Hematopoietic multipotent progenitor cell treated with erythropoietin and hydrocortisone succinate and interleukin-3 and kit ligand, for 15 days (in vitro differentiated cells): ENCODE measurements around the gene AQP7.
"Not testable (repeated sequence)": the region's sequence is repeated elsewhere in the genome, so short reads cannot be mapped to it uniquely, and the experiment has no call there.

Experiments used
- DNase-seq: peaks from one replicate; pipeline ENCODE4 v3.0.0-alpha.2; 2015; ENCODE audit warnings: low spot score

Gene AQP7

DNA sequence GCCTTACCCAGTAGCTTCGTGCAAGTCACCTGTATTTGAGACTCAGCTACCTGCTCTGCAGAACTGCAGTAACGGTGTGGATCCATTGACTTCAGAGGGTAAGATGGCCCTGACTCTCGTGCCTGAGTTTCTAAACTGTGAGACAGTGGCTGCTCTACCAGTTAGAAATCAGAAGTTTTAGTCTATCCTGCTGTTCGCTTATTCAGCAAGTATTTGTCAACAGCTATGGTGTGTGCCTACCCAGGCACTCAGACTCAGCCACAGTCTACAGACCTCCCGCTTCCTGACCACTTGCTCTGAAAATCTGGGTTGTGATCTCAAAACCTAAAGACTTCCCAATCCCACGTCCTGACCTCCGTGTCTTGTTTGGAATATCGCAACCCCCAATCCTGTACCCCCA is 31.5 kb upstream of the AQP7 start:
- DNase-seq, result no peak

DNA sequence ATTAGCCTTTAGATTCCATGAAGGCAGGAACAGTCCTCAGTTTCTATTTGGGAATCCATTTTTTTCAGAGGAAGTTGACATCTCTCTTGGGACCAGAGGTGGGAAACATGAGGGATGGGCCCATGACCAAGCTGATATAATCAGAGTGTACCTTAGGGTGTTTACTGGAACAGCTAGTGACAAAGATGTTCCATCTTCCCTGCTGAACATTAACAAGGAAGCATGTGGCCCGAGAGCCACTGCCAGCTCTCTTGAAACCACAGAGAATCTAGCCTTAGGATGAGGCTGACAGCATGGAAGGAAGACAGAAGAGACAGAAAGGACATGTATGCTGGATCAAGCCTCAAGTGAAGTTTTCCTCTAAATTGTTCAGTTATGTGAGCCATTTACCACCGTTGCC is 29.1 kb upstream of the AQP7 start:
- no peak for DNase-seq

DNA sequence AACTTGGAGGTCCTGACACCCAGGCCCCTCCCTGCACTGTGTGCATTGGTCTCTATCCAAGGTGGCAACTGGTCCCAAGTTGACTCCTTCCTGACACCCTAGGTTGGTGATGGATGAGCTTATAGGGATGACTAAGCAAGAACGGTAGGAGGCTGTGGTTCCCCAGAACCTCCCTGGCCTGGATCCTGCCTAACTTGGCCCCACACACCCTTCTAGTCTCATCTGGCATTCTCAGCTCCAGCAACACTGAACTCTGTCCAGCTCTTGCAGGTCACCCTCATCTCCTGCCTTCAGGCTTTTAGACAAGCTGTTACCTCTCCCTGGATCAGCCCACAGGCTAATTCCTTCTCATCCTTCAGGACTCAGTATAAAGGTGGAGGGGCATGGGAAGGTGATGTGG is 28.6 kb upstream of the AQP7 start:
- DNase-seq, result no peak

DNA sequence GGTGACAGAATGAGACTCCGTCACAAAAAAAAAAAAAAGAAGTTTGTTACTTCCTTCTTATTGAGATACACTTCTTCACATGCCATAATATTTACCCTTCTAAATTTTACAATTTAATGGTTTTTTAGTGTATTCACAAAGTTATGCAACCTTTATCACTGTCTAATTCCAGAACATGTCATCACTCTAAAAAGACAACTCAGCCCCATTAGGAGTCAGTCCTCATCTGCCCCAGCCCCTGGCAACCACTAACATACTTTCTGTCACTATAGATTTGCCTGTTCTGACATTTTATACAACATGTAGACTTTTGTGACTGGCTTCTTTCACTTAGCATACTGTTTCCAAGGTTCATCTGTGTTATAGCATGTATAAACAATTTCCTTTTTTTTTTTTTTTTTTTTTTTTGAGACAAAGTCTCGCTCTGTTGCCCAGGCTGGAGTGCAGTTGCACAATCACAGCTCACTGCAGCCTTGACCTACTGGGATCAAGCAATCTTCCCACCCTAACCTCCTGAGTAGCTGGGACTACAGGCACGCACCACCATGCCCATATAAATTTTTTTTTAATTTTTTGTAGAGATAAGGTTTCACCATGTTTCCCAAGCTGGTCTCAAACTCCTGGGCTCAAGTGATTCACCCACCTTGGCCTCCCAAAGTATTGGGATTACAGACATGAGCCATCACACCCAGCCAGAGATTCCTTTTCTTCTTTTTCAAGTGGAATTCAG is 27.1 kb upstream of the AQP7 start:
- no peak for DNase-seq

DNA sequence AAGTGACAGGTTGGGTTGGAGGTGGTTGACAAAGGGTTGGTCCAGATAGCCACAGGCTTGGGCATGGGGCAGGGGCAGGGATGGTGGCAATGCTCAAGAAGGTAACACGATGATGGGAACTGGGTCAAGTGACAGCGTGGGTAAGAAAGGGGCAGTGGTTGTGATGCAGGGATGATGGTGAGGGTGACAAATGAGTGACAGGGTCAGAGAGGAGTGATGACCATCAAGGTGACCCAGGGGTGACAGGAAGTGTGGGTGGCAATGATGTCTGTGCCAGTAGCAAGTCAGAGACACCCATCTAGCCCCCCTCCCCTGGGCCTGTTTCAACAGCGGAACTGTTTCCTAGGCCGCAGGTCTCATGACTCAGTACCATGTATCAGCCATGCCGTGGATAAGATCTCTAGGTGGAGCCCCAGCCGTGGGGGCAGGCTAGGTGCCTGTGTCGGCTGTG is 24.5 kb upstream of the AQP7 start:
- DNase-seq, result no peak

DNA sequence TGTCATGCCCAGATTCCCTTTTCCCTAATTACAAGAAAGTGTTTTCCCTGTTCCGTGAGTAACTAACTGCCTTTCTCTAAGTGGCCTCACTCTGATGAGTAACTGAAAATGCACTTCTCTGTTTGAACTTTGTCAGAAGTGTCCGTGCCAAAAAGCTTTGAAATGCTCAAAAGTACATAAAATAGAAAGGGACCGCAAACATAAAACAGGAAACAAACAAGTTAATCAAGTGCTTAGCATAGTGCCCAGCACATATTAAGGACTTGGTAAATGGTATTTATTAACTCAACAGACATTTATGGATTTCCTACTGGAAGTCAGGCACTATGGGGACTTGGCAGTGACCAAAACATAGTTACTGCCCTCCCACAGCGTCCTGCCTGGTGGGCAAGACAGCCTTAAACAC is 22.8 kb upstream of the AQP7 start:
- no peak for DNase-seq

DNA sequence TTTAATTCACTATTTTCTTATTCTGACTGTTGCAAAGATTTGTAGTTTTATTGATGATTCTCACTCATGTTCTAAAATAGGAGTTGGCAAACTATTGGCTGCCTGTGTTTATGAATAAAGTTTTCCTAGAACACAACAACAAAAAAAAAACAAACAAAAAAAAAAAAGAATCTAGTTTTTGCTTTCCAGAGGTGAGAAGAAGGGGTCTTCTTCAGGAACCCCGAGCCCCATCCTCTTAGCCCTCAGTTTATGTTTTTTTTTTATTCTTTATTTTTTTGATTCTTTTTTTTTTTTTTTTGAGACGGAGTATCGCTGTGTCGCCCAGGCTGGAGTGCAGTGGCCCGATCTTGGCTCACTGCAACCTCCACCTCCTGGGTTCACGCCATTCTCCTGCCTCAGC is 22.1 kb upstream of the AQP7 start:
- not testable (repeated sequence) for DNase-seq

DNA sequence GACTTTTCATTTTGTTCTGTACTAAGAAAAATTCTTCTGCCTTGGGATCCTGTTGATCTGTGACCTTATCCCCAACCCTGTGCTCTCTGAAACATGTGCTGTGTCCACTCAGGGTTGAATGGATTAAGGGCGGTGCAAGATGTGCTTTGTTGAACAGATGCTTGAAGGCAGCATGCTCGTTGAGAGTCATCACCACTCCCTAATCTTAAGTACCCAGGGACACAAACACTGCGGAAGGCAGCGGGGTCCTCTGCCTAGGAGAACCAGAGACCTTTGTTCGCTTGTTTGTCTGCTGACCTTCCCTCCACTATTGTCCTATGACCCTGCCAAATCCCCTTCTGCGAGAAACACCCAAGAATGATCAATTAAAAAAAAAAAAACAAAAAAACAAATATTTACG is 21.7 kb upstream of the AQP7 start:
- not testable (repeated sequence) for DNase-seq

DNA sequence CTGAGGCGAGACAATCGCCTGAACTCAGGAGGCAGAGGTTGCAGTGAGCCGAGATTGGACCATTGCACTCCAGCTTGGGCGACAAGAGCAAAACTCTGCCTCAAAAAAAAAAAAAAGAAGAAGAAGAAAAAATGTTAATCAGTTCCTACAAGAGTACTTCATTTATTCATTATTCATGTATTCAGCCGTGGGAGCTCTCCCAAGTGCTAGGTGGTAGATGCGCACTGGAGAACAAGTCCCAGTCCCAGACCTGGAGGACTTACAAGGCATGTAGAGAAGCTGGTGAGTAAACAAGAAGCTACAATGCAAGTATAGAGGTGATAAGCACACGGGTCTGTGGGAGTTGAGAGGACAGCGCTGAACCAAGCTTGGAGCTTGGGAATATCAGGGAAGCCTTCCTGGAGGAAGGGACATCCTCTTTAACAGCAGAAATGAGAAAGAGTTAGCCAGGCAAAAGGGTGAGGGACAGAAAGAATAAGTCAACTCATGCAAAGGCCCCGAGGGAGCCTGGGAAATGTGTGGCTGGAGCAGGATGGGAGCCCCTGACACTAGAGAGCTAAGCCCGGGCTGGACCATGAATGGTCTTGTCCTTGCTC is 17.4 kb upstream of the AQP7 start:
- no peak for DNase-seq

DNA sequence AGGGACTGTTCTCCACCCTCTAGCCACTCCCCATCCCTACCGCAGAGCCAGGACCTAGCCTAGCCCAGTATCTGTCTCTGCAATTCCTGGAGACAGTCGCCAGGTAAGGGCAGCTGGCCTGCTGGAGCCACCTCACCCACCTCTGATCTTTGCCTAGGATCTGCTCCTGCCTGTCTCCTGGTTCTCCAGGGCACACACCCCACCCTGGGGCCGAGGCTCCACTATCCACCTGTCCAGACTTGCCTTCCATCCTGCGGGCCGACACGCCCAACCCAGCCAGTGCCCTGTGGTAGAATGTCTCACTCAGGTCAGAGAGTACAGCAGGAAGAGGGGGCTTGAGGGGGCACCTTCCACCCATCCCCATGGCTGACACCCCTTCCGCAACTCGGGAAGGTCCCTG is 15.7 kb upstream of the AQP7 start:
- DNase-seq, result no peak

DNA sequence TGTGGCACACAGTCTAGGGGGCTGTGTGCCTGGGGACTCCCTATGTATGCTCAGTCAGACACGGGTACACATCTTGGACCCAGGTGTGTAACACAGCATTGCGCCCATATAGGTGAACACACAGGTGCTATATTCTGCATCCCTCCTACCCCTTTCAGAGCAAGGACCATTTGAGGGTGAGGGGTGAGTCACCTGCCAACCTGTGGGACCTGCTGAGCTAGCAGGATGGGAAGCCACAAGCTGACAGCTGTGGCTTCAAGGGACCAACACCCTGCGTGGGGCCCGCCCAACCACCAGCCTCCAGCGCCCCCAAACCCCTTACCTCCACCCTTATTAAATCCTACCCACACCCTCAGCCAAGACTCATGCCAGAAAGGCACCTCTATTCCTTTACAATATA is 14.6 kb upstream of the AQP7 start:
- no peak for DNase-seq

DNA sequence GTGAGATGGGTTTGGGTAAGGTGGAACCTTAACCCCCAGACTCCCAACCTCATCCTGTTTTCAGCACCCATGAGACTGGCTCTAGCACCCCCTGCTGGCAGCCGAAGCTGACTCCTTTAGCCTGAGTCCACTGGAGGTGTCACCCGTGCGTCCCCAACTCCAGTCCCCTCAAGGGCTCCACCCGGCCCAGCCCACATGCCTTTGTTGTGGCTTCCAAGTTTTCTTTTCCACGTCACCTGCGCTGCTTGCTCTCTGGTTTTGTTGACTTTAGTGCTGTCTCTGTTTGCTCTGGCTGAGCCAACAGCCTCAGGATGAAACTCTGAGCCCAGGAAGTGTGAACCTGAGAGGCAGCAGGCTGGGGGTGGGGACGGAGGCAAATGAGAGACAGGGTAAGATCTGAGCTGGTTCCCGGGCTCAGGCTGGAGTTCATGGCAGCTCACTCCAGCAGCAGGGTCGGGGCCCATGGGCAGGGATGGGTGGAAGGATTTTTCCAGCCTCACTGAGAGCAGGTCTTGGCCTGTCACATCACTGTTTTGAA is 13.2 kb upstream of the AQP7 start:
- DNase-seq, result peak; percentile 69

DNA sequence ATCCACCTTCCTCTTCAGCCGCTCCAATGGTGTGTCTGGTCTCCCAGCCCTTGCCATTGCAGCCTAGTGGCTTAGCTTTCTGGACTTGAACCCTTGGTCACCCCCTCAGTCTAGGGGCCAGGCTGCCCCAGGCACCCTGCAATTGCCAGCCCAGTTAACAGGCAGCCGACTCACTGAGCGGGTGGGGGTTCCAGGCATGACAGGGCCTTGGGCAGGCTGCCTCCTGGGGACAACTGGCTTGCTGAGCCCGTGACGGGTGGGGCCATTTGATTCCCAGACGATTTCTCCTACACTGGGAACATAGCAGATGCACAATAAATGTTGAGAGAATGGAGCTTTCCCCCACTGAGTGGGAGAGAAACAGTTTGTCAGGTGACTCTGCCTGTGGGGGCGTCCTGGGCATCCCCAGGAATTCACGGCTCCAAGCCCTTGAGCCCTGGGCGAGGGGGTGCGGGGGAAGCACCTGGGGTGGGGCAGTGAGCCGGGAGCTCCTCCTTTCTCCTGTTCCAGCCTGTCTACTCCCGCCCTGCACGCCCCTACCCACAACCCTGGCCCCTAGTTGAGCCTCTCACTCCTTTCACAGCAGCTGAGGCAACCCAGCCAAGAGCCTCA is 12.6 kb upstream of the AQP7 start:
- DNase-seq, result no peak

DNA sequence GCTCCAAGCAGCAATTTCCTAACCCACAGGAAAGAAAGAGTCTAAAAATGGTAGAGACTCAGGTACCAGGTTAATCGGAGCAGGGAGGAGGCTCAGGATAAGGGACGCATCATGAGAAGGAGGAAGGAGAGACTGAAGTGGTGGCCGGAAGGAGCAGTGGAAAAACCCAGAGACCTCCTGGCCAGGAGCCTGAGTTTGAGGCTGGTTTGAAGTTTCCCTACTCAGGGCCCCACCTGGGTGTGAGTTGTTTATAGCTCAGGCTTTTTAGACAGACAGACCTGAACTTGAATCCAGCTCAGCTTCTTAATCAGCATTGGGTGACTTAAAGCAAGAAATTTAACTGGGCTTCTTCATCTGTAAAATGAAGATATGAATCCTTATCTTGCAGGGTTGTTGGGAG is 11.9 kb upstream of the AQP7 start:
- no peak for DNase-seq

DNA sequence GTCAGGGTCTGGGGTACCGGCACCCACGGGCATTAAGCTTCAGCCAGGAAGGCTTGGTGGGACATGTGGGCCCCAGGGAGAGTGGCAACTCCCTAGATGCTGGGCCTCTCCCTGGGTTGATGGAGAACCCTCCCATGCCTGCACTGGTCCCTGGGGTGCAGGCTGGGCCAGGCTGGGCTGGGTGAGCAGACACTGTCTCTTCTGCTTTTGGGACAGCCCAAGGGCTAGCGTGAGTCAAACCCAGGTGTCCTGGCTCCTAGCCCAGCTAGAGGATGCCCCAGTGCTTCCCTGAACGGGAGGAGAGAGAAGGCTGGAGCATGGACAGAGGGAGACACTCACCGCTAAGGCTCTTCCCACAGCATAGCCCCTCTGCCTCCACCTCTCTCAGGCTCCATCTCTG is 5.7 kb upstream of the AQP7 start:
- no peak for DNase-seq

DNA sequence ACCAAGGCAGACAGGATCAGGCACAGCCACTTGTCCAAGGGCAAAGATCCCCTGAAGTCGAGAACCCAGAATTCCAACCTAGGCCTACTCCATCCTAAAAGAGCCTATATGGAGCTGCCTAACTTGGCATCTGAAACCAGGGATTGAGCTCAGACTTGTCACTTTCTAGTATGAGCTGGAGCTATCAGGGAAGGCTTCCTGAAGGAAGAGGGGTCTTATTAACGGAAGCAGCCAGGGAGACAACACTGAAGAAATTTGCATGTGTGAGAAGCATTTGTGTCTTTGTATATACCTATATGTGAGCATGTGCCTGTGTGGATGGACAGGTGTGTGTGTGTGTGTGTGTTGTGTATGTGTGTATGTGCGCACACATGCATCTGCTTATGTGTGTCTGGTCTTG is 4.7 kb upstream of the AQP7 start:
- DNase-seq, result no peak

DNA sequence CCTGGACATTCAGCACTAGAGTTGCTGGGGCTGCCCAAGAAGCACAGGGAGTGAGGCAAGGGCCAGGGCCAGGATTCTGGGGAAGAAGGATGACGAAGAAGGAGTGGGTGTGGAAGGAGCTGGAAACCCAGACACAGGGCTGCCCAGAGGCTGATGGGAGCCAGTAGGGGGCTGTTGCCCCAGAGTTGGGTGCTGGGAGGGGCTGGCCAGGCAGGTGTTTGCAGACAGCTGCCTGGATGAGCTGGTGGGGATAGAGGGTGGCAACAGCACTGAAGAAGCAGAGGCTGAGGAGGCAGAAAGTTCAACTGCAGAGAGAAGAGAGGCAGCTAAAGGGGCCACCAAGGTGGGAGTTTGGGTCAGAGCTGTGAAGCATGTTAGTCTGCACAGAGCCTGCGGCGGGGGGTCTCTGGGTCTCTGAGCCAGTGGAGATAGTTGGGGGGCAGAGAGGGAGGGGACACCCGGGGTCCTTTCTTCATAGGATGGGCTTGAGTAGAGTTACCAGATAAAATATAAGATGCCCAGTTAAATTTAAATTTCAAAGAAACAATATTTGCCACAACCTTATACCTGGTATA is 2.5 kb upstream of the AQP7 start:
- DNase-seq, result no peak

DNA sequence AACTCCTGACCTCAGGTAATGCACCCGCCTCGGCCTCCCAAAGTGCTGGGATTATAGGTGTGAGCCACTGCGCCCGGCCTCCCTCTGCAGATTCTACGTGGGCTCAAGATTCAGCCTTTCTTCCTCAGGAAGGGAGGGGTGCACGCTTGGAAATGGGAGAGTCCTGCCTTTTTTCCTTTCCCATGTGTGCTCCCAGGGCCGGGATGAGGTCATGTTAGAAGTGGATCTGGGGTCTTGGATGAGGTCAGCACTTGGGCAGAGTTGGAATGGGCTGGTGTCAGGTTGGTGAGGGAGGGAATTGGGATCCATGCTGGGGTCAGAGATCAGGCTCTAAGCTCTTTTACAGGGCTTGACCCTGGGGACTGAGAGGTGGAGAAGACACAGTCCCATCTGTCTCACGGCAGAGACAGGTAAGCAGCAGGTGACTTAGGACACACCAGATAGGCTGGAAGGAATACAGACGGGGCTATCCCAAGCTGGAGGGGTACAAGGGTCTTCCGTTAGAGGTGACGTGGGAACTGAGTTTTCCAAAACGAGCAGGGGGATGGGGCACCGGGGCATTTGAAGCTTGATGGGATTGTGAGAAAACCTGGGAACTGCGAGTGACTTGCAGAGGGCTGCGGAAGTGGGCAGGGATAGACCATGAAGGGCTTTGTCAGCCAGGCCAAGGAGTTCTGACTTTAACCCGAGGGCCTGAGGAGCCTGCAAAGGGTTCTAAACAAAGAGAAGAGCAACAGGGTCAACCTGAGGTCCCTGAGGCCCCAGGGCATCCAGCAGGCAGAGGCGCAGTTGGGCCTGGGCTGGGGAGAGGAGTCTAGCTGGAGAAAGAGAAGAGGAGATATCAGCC is 1.8 kb upstream of the AQP7 start:
- no peak for DNase-seq

DNA sequence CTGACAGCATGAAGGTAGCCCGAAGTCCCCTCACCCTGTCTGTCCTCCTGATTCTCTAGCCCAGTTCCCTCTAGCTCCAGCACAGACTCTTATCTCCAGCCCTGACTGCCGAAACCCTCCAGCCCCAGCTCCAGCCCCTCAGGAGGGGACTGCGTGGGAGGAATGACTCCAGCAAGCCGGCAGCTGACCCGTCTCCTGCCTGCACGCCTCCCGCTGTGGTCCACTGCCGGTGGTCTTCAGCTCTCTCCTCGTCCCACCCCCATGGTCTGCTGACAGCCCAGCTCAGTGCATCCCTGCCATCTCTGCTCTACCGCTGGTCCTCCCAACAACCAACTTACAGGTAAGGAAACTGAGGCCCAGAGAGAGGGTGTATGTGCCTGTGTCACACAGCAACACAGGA is 559 bp downstream of the AQP7 start:
- DNase-seq, result not testable (repeated sequence)

DNA sequence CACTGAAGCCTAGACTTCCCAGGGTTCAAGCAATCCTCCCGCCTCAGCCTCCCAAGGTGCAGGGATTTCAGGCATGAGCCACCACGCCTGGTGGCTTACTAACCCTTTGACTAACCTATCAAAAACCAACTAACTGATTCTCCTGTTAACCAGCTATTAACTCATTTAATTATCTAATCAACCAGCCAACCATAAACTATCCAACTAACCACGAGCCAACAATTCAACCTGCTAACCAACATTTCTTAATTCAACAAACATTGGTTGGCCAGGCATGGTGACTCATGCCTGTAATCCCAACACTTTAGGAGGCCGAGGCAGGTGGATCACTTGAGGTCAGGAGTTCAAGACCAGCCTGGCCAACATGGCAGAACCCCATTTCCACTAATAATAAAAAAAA is 3.3 kb downstream of the AQP7 start:
- DNase-seq, result not testable (repeated sequence)

DNA sequence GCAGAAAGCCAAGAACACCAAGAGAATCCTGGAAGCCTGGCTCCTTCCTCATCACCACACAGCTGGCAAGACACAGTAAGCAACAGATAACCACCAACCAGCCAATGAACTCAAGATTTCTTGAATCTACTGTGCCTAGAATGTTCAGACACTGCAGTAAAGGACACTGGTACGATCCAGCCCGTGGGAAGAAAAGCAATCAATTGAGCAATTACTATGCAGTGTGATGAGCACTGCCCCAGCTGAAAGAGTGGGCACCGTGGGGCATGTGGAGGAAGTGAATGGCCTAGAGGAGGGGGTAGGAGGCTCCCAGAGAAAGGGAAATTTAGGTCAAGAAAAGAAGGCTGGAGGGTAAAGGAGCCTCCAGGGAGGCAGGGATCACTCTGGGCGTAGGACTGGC is 4.6 kb downstream of the AQP7 start:
- DNase-seq, result not testable (repeated sequence)
